HepG2 (cell line): Measurements from ENCODE around the gene TTBK2. TPM values are rescaled to one million over a fixed set of nuclear protein-coding genes. Genes with fewer than 3 reads are reported as not detected.

Experiments
- ZNF280D ChIP-seq: sonication (generic); formaldehyde crosslinking; IDR thresholded peaks from 2 replicates; pipeline ENCODE4 v1.5.1; 2020; ENCODE audit warnings: mild to moderate bottlenecking, missing genetic modification reagents
- polyA plus RNA-seq, 8 experiments: library from polyadenylated mRNA; depleted of rRNA in 3 of 8; stranded (reverse) in 7 of 8; unstranded in 1 of 8; fragments of >200 nt; fragmentation: Illumina TruSeq in 4 of 8; extraction: Trizol in 4 of 8; gene quantifications; 2 replicates each; pipeline versions ENCODE4 v1.2.1 to v1.2.3, GENCODE V29; 2011 to 2016; ENCODE audit warnings: low read depth in 4 of 8, missing spikeins in 1 of 8, mixed read lengths in 1 of 8; ENCODE audit not compliant: insufficient read depth in 1 of 8
- total RNA-seq, 5 experiments: library from RNA; depleted of rRNA; stranded (reverse); fragments of >200 nt; fragmentation: Illumina TruSeq; extraction: Trizol; gene quantifications; 2 replicates each; pipeline ENCODE4 v1.2.3, GENCODE V29; 2016; ENCODE audit warnings: low read depth in 1 of 5
- TF ChIP-seq, protein P1 (sequence below): sonication (generic); formaldehyde crosslinking; IDR thresholded peaks from 2 replicates; pipeline ENCODE4 v1.4.0; 2020; ENCODE audit warnings: missing genetic modification reagents
- TF ChIP-seq, protein P2 (sequence below): sonication (generic); formaldehyde crosslinking; IDR thresholded peaks from 2 replicates; pipeline ENCODE4 v1.8.1; 2023; ENCODE audit warnings: mild to moderate bottlenecking, inconsistent platforms, moderate library complexity, missing genetic modification reagents, borderline replicate concordance

TTBK2 gene
- total and polyA plus RNA-seq, 2 of the 13 experiments (the other 11 are each of a cell fraction or from before 2014, with no cell fraction given) = 5.1 to 7.4 TPM

- TF ChIP-seq ZNF280D (CRISPR knock-in tag) = peak; percentile 71; the same call in 1 of the 2 replicates
- TF ChIP-seq, protein P1, sequence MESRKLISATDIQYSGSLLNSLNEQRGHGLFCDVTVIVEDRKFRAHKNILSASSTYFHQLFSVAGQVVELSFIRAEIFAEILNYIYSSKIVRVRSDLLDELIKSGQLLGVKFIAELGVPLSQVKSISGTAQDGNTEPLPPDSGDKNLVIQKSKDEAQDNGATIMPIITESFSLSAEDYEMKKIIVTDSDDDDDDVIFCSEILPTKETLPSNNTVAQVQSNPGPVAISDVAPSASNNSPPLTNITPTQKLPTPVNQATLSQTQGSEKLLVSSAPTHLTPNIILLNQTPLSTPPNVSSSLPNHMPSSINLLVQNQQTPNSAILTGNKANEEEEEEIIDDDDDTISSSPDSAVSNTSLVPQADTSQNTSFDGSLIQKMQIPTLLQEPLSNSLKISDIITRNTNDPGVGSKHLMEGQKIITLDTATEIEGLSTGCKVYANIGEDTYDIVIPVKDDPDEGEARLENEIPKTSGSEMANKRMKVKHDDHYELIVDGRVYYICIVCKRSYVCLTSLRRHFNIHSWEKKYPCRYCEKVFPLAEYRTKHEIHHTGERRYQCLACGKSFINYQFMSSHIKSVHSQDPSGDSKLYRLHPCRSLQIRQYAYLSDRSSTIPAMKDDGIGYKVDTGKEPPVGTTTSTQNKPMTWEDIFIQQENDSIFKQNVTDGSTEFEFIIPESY (CRISPR knock-in tag) = peak; percentile 95
- TF ChIP-seq, protein P2, sequence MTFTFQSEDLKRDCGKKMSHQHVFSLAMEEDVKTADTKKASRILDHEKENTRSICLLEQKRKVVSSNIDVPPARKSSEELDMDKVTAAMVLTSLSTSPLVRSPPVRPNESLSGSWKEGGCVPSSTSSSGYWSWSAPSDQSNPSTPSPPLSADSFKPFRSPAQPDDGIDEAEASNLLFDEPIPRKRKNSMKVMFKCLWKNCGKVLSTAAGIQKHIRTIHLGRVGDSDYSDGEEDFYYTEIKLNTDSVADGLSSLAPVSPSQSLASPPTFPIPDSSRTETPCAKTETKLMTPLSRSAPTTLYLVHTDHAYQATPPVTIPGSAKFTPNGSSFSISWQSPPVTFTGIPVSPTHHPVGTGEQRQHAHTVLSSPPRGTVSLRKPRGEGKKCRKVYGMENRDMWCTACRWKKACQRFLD (CRISPR knock-in tag) = no peak
Observed at GRCh38 chr15:42737529-42738328, 182.8 kb downstream of the TTBK2 start (continued).
